Vagina (tissue), 2 donors: ENCODE data around the gene FHIT. TPM values are rescaled to one million over a fixed set of nuclear protein-coding genes. Genes with fewer than 3 reads are reported as not detected.

Source experiments
- DNase-seq, 2 donors: peaks; one replicate each; pipeline ENCODE4 v3.0.0-alpha.2; 2017; ENCODE audit errors: extremely low spot score in 2 of 2
- H3K27ac ChIP-seq: fragments of 200-600 bp; sonication (generic); one replicate; pipeline ENCODE4 v1.5.1; 2019
- H3K27me3 ChIP-seq: fragments of 200-600 bp; sonication (generic); one replicate; pipeline ENCODE4 v1.5.1; 2019
- H3K36me3 ChIP-seq, 2 donors: fragments of 200-600 bp; sonication (generic); one replicate each; pipeline ENCODE4 v1.5.1; 2017 to 2019
- H3K4me1 ChIP-seq: fragments of 200-600 bp; sonication (generic); one replicate; pipeline ENCODE4 v1.5.1; 2019
- H3K4me3 ChIP-seq, 2 donors: fragments of 200-600 bp; sonication (generic); 1 replicate in 1 of 2; 2 replicates in 1 of 2; pipeline ENCODE4 v1.5.1; 2016 to 2019
- H3K9me3 ChIP-seq: fragments of 200-600 bp; sonication (generic); one replicate; pipeline ENCODE4 v1.5.1; 2019
- CTCF ChIP-seq, 3 experiments: fragments of 450-650 bp in 2 of 3; fragments of 200-600 bp in 1 of 3; sonication (generic) in 1 of 3; IDR thresholded peaks; one replicate each; pipeline ENCODE4 v1.5.1; 2017 to 2019; ENCODE audit warnings: antibody characterized with exemption in 3 of 3, mild to moderate bottlenecking in 2 of 3, moderate library complexity in 2 of 3
- POLR2A ChIP-seq, 2 donors: fragments of 450-650 bp; IDR thresholded peaks; one replicate each; pipeline ENCODE4 v1.6.1; 2017; ENCODE audit warnings: antibody characterized with exemption in 2 of 2, mild to moderate bottlenecking in 2 of 2, moderate library complexity in 2 of 2
- POLR2AphosphoS5 ChIP-seq, 2 donors: sonication (generic); formaldehyde crosslinking; IDR thresholded peaks; one replicate each; pipeline ENCODE4 v1.9.0; 2017; ENCODE audit warnings: antibody characterized with exemption in 2 of 2, mild to moderate bottlenecking in 2 of 2, low read depth in 1 of 2; ENCODE audit not compliant: insufficient read depth in 1 of 2
- intact Hi-C: fragments of 100-400 bp; cut with DNase I; formaldehyde crosslinking; loops from one replicate; pipeline ENCODE4 v1.15.1; 2023
- total RNA-seq: library from RNA; depleted of rRNA; stranded (reverse); fragments of >200 nt; gene quantifications from one replicate; pipeline ENCODE4 v1.2.3, GENCODE V29; 2016

Gene FHIT
- total RNA-seq, 1 donor from 2014 or later, result 7.9 TPM

- Histone ChIP-seq H3K36me3 (no peaks in the 10 kb centered on the region), H3K27ac (no peak overlapping the region), H3K9me3 (no peaks in the 10 kb centered on the region), H3K4me1 (no peaks in the 10 kb centered on the region), H3K4me3 (no peak overlapping the region), H3K27me3 (no peaks in the 10 kb centered on the region)
- intact Hi-C loops, result no loop called here
- TF ChIP-seq POLR2AphosphoS5 (IDR thresholded peaks at IDR 0.05; ENCODE audit: insufficient read depth in 1 of 2, low read depth in 1 of 2), result no peak
- TF ChIP-seq CTCF (IDR thresholded peaks at IDR 0.05), result no peak
- no peak for TF ChIP-seq POLR2A (IDR thresholded peaks at IDR 0.05)
- no peak for DNase-seq
Measured at GRCh38 chr3:60536420-60536819, 714.8 kb downstream of the FHIT start.

- Histone ChIP-seq H3K4me3 (no peak overlapping the region), H3K27ac (no peak overlapping the region), H3K27me3 (no peaks in the 10 kb centered on the region), H3K36me3 (no peaks in the 10 kb centered on the region), H3K4me1 (no peaks in the 10 kb centered on the region), H3K9me3 (no peaks in the 10 kb centered on the region)
- TF ChIP-seq CTCF (IDR thresholded peaks at IDR 0.05) (no peak), POLR2A (IDR thresholded peaks at IDR 0.05) (no peak), POLR2AphosphoS5 (IDR thresholded peaks at IDR 0.05; ENCODE audit: insufficient read depth in 1 of 2, low read depth in 1 of 2) (no peak)
- intact Hi-C loops, result no loop called here
- DNase-seq, result no peak
Measured at GRCh38 chr3:60531759-60532158, 719.5 kb downstream of the FHIT start.

- no peaks in the 10 kb centered on the region for H3K4me1 ChIP-seq
- no peak overlapping the region for H3K27ac ChIP-seq
- TF ChIP-seq POLR2A (IDR thresholded peaks at IDR 0.05), result no peak
- no peak for TF ChIP-seq CTCF (IDR thresholded peaks at IDR 0.05)
- no peak for TF ChIP-seq POLR2AphosphoS5 (IDR thresholded peaks at IDR 0.05; ENCODE audit: insufficient read depth in 1 of 2, low read depth in 1 of 2)
- no peaks in the 10 kb centered on the region for H3K9me3 ChIP-seq
- no peaks in the 10 kb centered on the region for H3K27me3 ChIP-seq
- H3K36me3 ChIP-seq, result no peaks in the 10 kb centered on the region
- no peak for DNase-seq
- H3K4me3 ChIP-seq, result no peak overlapping the region
- intact Hi-C loops, result no loop called here
Measured at GRCh38 chr3:60528651-60529050, 722.6 kb downstream of the FHIT start.

- intact Hi-C loops, result no loop called here
Measured at GRCh38 chr3:60523536-60523935, 727.7 kb downstream of the FHIT start.

GRCh38 chr3:60517134-60517533 is 734.1 kb downstream of the FHIT start:
- Histone ChIP-seq H3K4me1 (no peaks in the 10 kb centered on the region), H3K27ac (no peak overlapping the region), H3K4me3 (no peak overlapping the region), H3K27me3 (no peaks in the 10 kb centered on the region), H3K36me3 (no peaks in the 10 kb centered on the region), H3K9me3 (no peaks in the 10 kb centered on the region)
- no peak for DNase-seq
- intact Hi-C loops, result no loop called here
- no peak for TF ChIP-seq POLR2AphosphoS5 (IDR thresholded peaks at IDR 0.05; ENCODE audit: insufficient read depth in 1 of 2, low read depth in 1 of 2)
- TF ChIP-seq CTCF (IDR thresholded peaks at IDR 0.05), result no peak
- no peak for TF ChIP-seq POLR2A (IDR thresholded peaks at IDR 0.05)

More at GRCh38 chr3:60523536-60523935, 727.7 kb downstream of the FHIT start:
- H3K27ac ChIP-seq, result no peak overlapping the region
- no peaks in the 10 kb centered on the region for H3K27me3 ChIP-seq
- no peak overlapping the region for H3K4me3 ChIP-seq
- H3K4me1 ChIP-seq, result no peaks in the 10 kb centered on the region
- no peak for TF ChIP-seq POLR2AphosphoS5 (IDR thresholded peaks at IDR 0.05; ENCODE audit: insufficient read depth in 1 of 2, low read depth in 1 of 2)
- no peak for DNase-seq
- no peaks in the 10 kb centered on the region for H3K36me3 ChIP-seq
- no peaks in the 10 kb centered on the region for H3K9me3 ChIP-seq
